ENCODE measurements around the gene ACP2.
A peak's percentile ranks its signal among the peaks of the same experiment; 100 is the strongest.

Gene ACP2

GRCh38 chr11:47229161-47229560 lies 19.5 kb downstream of the ACP2 start:
- no peak for TF ChIP-seq CTCF (IDR thresholded peaks at IDR 0.05; ENCODE audit: low read depth, low read length)
- DNase-seq (ENCODE audit: extremely low read depth, low read depth), result no peak

GRCh38 chr11:47225552-47226400 lies 22.8 kb downstream of the ACP2 start:
- DNase-seq (ENCODE audit: extremely low read depth, low read depth), result no peak
- TF ChIP-seq CTCF (IDR thresholded peaks at IDR 0.05; ENCODE audit: low read depth, low read length), result no peak

GRCh38 chr11:47222696-47223095 lies 25.9 kb downstream of the ACP2 start:
- DNase-seq (ENCODE audit: extremely low read depth, low read depth), result no peak
- TF ChIP-seq CTCF (IDR thresholded peaks at IDR 0.05; ENCODE audit: low read depth, low read length), result no peak

- TF ChIP-seq CTCF (IDR thresholded peaks at IDR 0.05; ENCODE audit: low read depth, low read length), result no peak
- DNase-seq (ENCODE audit: extremely low read depth, low read depth), result no peak
Measured at GRCh38 chr11:47220401-47220821, 28.2 kb downstream of the ACP2 start.

GRCh38 chr11:47216121-47216798 lies 32.4 kb downstream of the ACP2 start:
- no peak for DNase-seq (ENCODE audit: extremely low read depth, low read depth)
- peak; percentile 4 for TF ChIP-seq CTCF (IDR thresholded peaks at IDR 0.05; ENCODE audit: low read depth, low read length)

GRCh38 chr11:47215366-47215910 lies 33.2 kb downstream of the ACP2 start:
- TF ChIP-seq CTCF (IDR thresholded peaks at IDR 0.05; ENCODE audit: low read depth, low read length), result no peak
- DNase-seq (ENCODE audit: extremely low read depth, low read depth), result no peak

Data from AG09319 (cell line).